Heart left ventricle (tissue), 16 donors: ENCODE measurements around the gene FAM131A. TPM values are rescaled to one million over a fixed set of nuclear protein-coding genes. Genes with fewer than 3 reads are reported as not detected.

Experiments used
- ATAC-seq, 4 donors: fragments of 200-7000 bp; cut with Tn5 transposase; one replicate each; pipeline ENCODE4 v1.9.1; 2020 to 2022; ENCODE audit warnings: moderate library complexity in 4 of 4, mild to moderate bottlenecking in 3 of 4, moderate number of reproducible peaks in 1 of 4
- DNase-seq, 5 donors: peaks; one replicate each; pipeline ENCODE4 v3.0.0-alpha.2; 2020
- H3K27ac ChIP-seq, 12 donors: fragments of 200-600 bp; sonication (generic) in 4 of 12; one replicate each; pipeline versions ENCODE4 v1.5.0 to v1.8.0; 2016 to 2022; ENCODE audit warnings: mild to moderate bottlenecking in 2 of 12
- H3K27me3 ChIP-seq, 9 donors: fragments of 200-600 bp; sonication (generic) in 2 of 9; one replicate each; pipeline versions ENCODE4 v1.5.1 to v1.8.0; 2016 to 2022; ENCODE audit warnings: mild to moderate bottlenecking in 3 of 9
- H3K36me3 ChIP-seq, 9 donors: fragments of 200-600 bp; sonication (generic) in 2 of 9; one replicate each; pipeline versions ENCODE4 v1.5.0 to v1.8.0; 2018 to 2022; ENCODE audit warnings: mild to moderate bottlenecking in 2 of 9
- H3K4me1 ChIP-seq, 12 donors: fragments of 200-600 bp; sonication (generic) in 4 of 12; one replicate each; pipeline versions ENCODE4 v1.5.0 to v1.8.0; 2016 to 2022; ENCODE audit warnings: mild to moderate bottlenecking in 3 of 12
- H3K4me3 ChIP-seq, 12 donors: fragments of 200-600 bp; sonication (generic) in 4 of 12; one replicate each; pipeline versions ENCODE4 v1.5.0 to v1.8.0; 2017 to 2022; ENCODE audit warnings: mild to moderate bottlenecking in 9 of 12, moderate library complexity in 4 of 12
- H3K9me3 ChIP-seq, 12 donors: fragments of 200-600 bp; sonication (generic) in 4 of 12; one replicate each; pipeline versions ENCODE4 v1.5.0 to v1.8.0; 2016 to 2022; ENCODE audit warnings: mild to moderate bottlenecking in 1 of 12
- CTCF ChIP-seq, 12 donors: fragments of 200-600 bp; sonication (generic) in 4 of 12; IDR thresholded peaks; one replicate each; pipeline versions ENCODE4 v1.5.0 to v1.8.0; 2018 to 2022; ENCODE audit warnings: antibody characterized with exemption in 12 of 12, mild to moderate bottlenecking in 5 of 12
- POLR2A ChIP-seq, 2 donors: fragments of 450-650 bp; IDR thresholded peaks; one replicate each; pipeline ENCODE4 v1.6.1; 2017; ENCODE audit warnings: antibody characterized with exemption in 2 of 2, mild to moderate bottlenecking in 2 of 2, moderate library complexity in 2 of 2
- WGBS, 4 donors: extraction: QIAGEN DNeasy Blood & Tissue Kit in 2 of 4; methylation state at CpG; one replicate each; pipeline versions ENCODE4 v1.1.5 to v1.1.7; 2013 to 2018; 5-methylcytosine and 5-hydroxymethylcytosine counted together
- intact Hi-C, 10 donors: fragments of 100-400 bp; cut with DNase I; formaldehyde crosslinking; loops; one replicate each; pipeline versions ENCODE4 v1.11.1 to v1.14.2; 2022
- polyA plus RNA-seq, 2 donors: library from polyadenylated mRNA; stranded (reverse); fragments of 200-250 nt; gene quantifications; one replicate each; pipeline ENCODE4 v1.2.3, GENCODE V29; 2013
- total RNA-seq, 9 donors: library from RNA; depleted of rRNA in 2 of 9; stranded (reverse); fragments of >200 nt in 2 of 9; fragmentation: NEBNext Ultra II Directional in 3 of 9; extraction: Animal tissue kit (Norgen Biotek cat#: 25700) in 3 of 9; gene quantifications; one replicate each; pipeline versions ENCODE4 v1.1.0 to v1.2.4, GENCODE V29; 2016 to 2023
- donor health status: ischemic (EF 13 %, LVEDD 7.1; RV severe dilation, severe dysfunction).
- donor health status: healthy with polysubstance abuse.
- donor health status: DM: no; HTN: yes; CAD: no.
- donor health status: DM: no; HTN: no; CAD: no.
- donor health status: ischemic (EF 25% LVEDD 6.9; RV normal size, moderate dysfunction).
- donor health status: ischemic (EF 25% LVEDD 5.7; RV mildly dilated, moderate dysfunction).
- donor health status: healthy.
- donor health status: DM: yes; HTN: yes; CAD: no.
- donor health status: ischemic (EF 35%, LVEDD 5.7; RV mildly dilated, moderate dysfunction).
- donor health status: nonischemic (EF 11% LVEDD 7.7; RV severe dilation, severe dysfunction).
- donor health status: DM: yes; HTN: yes; CAD: no.
- donor health status: PGD.
- donor health status: ischemic (EF 29% LVEDD 5.4; RV normal size, mild dysfunction).
- donor health status: nonischemic (EF 23%, LVEDD 6.1; RV moderate dilation, normal function).

FAM131A gene
- total and polyA plus RNA-seq, 11 donors: 21.9 to 53.2 (median 30.9) TPM

- Histone ChIP-seq H3K4me1 (peaks cover 0 to 19% (median 13%) of the 10 kb centered on the region in 12 donors), H3K27me3 (no peaks in the 10 kb centered on the region), H3K9me3 (no peaks in the 10 kb centered on the region), H3K36me3 (peaks cover 5 to 41% (median 38%) of the 10 kb centered on the region in 9 donors), H3K4me3 (peak within 1 kb of the TSS; percentile 66 to 98 (median 92)), H3K27ac (peak within 1 kb of the TSS; percentile 30 to 90 (median 84))
- ATAC-seq: peak; percentile 99 to 100 (median 99)
- TF ChIP-seq CTCF (IDR thresholded peaks at IDR 0.05) (no peak), POLR2A (IDR thresholded peaks at IDR 0.05) (peak; percentile 25 to 76)
- peak; percentile 97 to 99 (median 98) for DNase-seq
- intact Hi-C loops: loop anchor here in 5 of 10 donors (1.0 to 10.0 kb wide), 11 partner anchors 15 to 412 kb away; partner anchors contain the start of genes ALG3 (in 2 of the 5), AP2M1 (in 2 of the 5), EEF1AKMT4 (in 2 of the 5) and EIF4G1 (in 2 of the 5)
- 0 to 1% (median 1%) methylated on average over 37 to 78 of the region's 78 CpGs for WGBS, 4 donors
Observed at GRCh38 chr3:184298759-184299487, 38.5 kb upstream of the FAM131A start, which contains the start of gene PSMD2. TSS of gene PSMD2 (plus strand) at chr3:184299241. CDS start at chr3:184299267, 26 bp downstream.

DNA sequence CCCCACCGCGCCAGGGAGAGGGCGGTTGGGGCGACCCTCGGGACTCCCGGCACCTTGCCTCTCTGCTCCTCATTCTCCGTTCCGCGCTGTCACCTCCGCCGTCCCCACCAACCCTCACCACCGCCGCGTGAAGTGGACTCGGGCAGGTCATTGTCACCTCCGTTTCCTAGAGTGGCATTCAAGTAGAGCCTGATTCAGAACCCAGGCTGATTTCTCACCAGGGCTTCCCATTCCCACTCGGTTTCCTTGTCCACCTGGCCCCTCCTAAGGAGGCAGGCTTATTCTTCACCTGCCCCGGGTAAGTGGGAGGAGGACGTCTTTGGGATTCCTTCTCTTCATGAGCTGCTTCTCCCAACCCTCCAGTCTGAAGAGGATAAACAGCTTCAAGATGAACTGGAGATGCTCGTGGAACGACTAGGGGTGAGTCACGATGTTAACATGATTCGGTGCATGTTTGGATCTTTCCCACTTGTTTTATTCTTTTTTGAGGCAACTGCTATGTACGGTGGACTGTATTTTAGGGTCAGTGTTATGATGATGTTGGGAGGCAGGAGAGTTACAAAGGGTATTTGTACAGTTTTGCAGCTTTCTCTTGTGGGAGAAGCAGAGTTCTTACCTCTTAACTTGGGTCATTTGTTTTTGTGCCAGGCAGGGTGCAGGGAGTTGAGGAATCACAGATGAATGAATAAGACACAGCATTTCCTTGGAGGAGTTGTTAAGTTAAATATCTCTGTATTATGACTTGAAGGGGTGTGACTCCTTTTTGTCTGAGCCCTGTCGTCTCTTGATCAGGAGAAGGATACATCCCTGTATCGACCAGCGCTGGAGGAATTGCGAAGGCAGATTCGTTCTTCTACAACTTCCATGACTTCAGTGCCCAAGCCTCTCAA is 37.7 kb upstream of the FAM131A start:
- Histone ChIP-seq H3K4me3 (peak overlapping the region; percentile 66 to 98 (median 92)), H3K4me1 (peaks cover 0 to 19% (median 13%) of the 10 kb centered on the region in 12 donors), H3K9me3 (no peaks in the 10 kb centered on the region), H3K36me3 (peaks cover 5 to 49% (median 46%) of the 10 kb centered on the region in 9 donors), H3K27me3 (no peaks in the 10 kb centered on the region), H3K27ac (peak overlapping the region; percentile 23 to 90 (median 82))
- TF ChIP-seq POLR2A (IDR thresholded peaks at IDR 0.05) (no peak), CTCF (IDR thresholded peaks at IDR 0.05) (no peak)
- ATAC-seq: no peak
- WGBS, 4 donors: 16 to 17% (median 16%) methylated on average over 27 to 29 of the region's 29 CpGs
- no peak for DNase-seq
- intact Hi-C loops: loop anchor here in 6 of 10 donors (1.0 to 10.0 kb wide), 12 partner anchors 15 to 412 kb away; partner anchors contain the start of genes ALG3 (in 2 of the 6), AP2M1 (in 2 of the 6), EEF1AKMT4 (in 2 of the 6) and EIF4G1 (in 2 of the 6)

- intact Hi-C loops: loop anchor here in 1 of 10 donors (5.0 kb wide), 1 partner anchor 47 kb away; no protein-coding TSS in a partner anchor
- peaks cover 0 to 19% (median 13%) of the 10 kb centered on the region in 12 donors for H3K4me1 ChIP-seq
- no peak for ATAC-seq
- TF ChIP-seq POLR2A (IDR thresholded peaks at IDR 0.05) (no peak), CTCF (IDR thresholded peaks at IDR 0.05) (no peak)
- H3K27ac ChIP-seq: peak overlapping the region in 1 of 12 donors; percentile 86
- peak overlapping the region in 10 of 12 donors; percentile 66 to 98 (median 94) for H3K4me3 ChIP-seq
- no peaks in the 10 kb centered on the region for H3K9me3 ChIP-seq
- peaks cover 5 to 55% (median 52%) of the 10 kb centered on the region in 9 donors for H3K36me3 ChIP-seq
- H3K27me3 ChIP-seq: no peaks in the 10 kb centered on the region
- no peak for DNase-seq
- whole genome bisulfite sequencing, 4 donors: 75 to 79% (median 76%) methylated on average over 3 of the region's 3 CpGs
Observed at GRCh38 chr3:184300378-184300720, 37.1 kb upstream of the FAM131A start.
